ENCODE measurements around the gene C14orf180. TPM values are rescaled to one million over a fixed set of nuclear protein-coding genes. Genes with fewer than 3 reads are reported as not detected.
"Not testable (repeated sequence)": the region's sequence is repeated elsewhere in the genome, so short reads cannot be mapped to it uniquely, and the experiment has no call there.

C14orf180 gene
- total RNA-seq, 2 donors from 2014 or later: 19.4 TPM; not detected in 1

DNA sequence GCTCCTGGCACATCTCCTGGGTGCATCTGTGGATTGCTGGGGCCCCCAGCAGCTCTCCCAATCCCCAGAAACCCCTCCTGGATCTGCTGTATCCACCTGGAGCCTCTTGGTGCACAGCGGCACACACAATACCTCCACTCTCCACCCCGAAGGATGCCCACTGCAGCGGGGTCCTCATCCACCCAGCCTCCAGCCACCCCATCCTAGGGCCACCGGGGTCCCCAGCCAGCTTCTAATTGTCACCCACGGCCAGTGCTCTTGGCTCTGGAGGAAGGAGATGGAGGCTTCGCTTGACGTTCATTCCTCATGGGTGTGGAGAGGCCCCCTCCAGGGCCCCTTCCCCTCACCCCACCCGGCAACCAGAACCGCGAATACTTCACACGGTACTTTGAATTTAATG is 56.6 kb downstream of the C14orf180 start:
- intact Hi-C loops (cut with DNase I): loop anchor here (5.0 kb wide), 1 partner anchor 499 kb away; the partner anchor contains the start of gene KIF26A
- H3K36me3 ChIP-seq (replicated peaks in 1 of 2; ENCODE audit: insufficient read depth in 1 of 2, low read depth in 2 of 2): no peaks in the 10 kb centered on the region
- no peaks in the 10 kb centered on the region for H3K27me3 ChIP-seq
- H3K9me3 ChIP-seq: no peaks in the 10 kb centered on the region
- ATAC-seq (no peak), DNase-seq (no peak)
- peaks cover 12% of the 10 kb centered on the region for H3K4me1 ChIP-seq
- no peak overlapping the region for H3K4me3 ChIP-seq
- no peak for TF ChIP-seq POLR2A (IDR thresholded peaks at IDR 0.05)
- TF ChIP-seq, protein P1, sequence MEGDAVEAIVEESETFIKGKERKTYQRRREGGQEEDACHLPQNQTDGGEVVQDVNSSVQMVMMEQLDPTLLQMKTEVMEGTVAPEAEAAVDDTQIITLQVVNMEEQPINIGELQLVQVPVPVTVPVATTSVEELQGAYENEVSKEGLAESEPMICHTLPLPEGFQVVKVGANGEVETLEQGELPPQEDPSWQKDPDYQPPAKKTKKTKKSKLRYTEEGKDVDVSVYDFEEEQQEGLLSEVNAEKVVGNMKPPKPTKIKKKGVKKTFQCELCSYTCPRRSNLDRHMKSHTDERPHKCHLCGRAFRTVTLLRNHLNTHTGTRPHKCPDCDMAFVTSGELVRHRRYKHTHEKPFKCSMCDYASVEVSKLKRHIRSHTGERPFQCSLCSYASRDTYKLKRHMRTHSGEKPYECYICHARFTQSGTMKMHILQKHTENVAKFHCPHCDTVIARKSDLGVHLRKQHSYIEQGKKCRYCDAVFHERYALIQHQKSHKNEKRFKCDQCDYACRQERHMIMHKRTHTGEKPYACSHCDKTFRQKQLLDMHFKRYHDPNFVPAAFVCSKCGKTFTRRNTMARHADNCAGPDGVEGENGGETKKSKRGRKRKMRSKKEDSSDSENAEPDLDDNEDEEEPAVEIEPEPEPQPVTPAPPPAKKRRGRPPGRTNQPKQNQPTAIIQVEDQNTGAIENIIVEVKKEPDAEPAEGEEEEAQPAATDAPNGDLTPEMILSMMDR (IDR thresholded peaks at IDR 0.05): no peak
- no peak overlapping the region for H3K27ac ChIP-seq
- WGBS, 2 donors: 70 to 84% methylated on average over 11 of the region's 11 CpGs

- not testable (repeated sequence) for DNase-seq; H3K27ac ChIP-seq; ATAC-seq; H3K36me3 ChIP-seq (replicated peaks in 1 of 2; ENCODE audit: insufficient read depth in 1 of 2, low read depth in 2 of 2); H3K4me3 ChIP-seq; H3K27me3 ChIP-seq; H3K9me3 ChIP-seq
- 75 to 80% methylated on average over 24 to 39 of the region's 39 CpGs for WGBS, 2 donors
- intact Hi-C loops (cut with DNase I): loop anchor here (5.0 kb wide), 1 partner anchor 500 kb away; the partner anchor contains the start of gene KIF26A
- peaks cover 12% of the 10 kb centered on the region for H3K4me1 ChIP-seq
Observed at GRCh38 chr14:104636846-104637545, 57.4 kb downstream of the C14orf180 start.

GRCh38 chr14:104637546-104638003 is 58.0 kb downstream of the C14orf180 start:
- 52 to 54% methylated on average over 5 of the region's 5 CpGs for WGBS, 2 donors
- ATAC-seq (no peak), DNase-seq (no peak)
- H3K27ac ChIP-seq: no peak overlapping the region
- no peaks in the 10 kb centered on the region for H3K9me3 ChIP-seq
- intact Hi-C loops (cut with DNase I): loop anchor here (5.0 kb wide), 1 partner anchor 500 kb away; the partner anchor contains the start of gene KIF26A
- no peaks in the 10 kb centered on the region for H3K27me3 ChIP-seq
- no peaks in the 10 kb centered on the region for H3K36me3 ChIP-seq (replicated peaks in 1 of 2; ENCODE audit: insufficient read depth in 1 of 2, low read depth in 2 of 2)
- no peak for TF ChIP-seq POLR2A (IDR thresholded peaks at IDR 0.05)
- TF ChIP-seq, protein P1 (IDR thresholded peaks at IDR 0.05): no peak
- H3K4me1 ChIP-seq: peaks cover 12% of the 10 kb centered on the region
- no peak overlapping the region for H3K4me3 ChIP-seq

- DNase-seq: no peak
- H3K27ac ChIP-seq: no peak overlapping the region
- no peak overlapping the region for H3K4me3 ChIP-seq
- H3K9me3 ChIP-seq: no peaks in the 10 kb centered on the region
- TF ChIP-seq, protein P1 (IDR thresholded peaks at IDR 0.05): no peak
- no peak for TF ChIP-seq POLR2A (IDR thresholded peaks at IDR 0.05)
- intact Hi-C loops (cut with DNase I): loop anchor here (5.0 kb wide), 1 partner anchor 501 kb away; the partner anchor contains the start of gene KIF26A
- ATAC-seq: no peak
- H3K4me1 ChIP-seq: peaks cover 12% of the 10 kb centered on the region
- WGBS, 2 donors: 7 to 9% methylated on average over 12 of the region's 12 CpGs
- no peaks in the 10 kb centered on the region for H3K27me3 ChIP-seq
- H3K36me3 ChIP-seq (replicated peaks in 1 of 2; ENCODE audit: insufficient read depth in 1 of 2, low read depth in 2 of 2): no peaks in the 10 kb centered on the region
Observed at GRCh38 chr14:104638190-104638589, 58.6 kb downstream of the C14orf180 start.

- H3K27me3 ChIP-seq: no peaks in the 10 kb centered on the region
- TF ChIP-seq, protein P1 (IDR thresholded peaks at IDR 0.05): no peak
- TF ChIP-seq POLR2A (IDR thresholded peaks at IDR 0.05): no peak
- H3K4me1 ChIP-seq: peaks cover 12% of the 10 kb centered on the region
- no peaks in the 10 kb centered on the region for H3K9me3 ChIP-seq
- H3K4me3 ChIP-seq: no peak overlapping the region
- no peaks in the 10 kb centered on the region for H3K36me3 ChIP-seq (replicated peaks in 1 of 2; ENCODE audit: insufficient read depth in 1 of 2, low read depth in 2 of 2)
- H3K27ac ChIP-seq: no peak overlapping the region
- ATAC-seq: no peak
- no peak for DNase-seq
- 54% methylated on average over 7 to 10 of the region's 13 CpGs for WGBS, 2 donors
- intact Hi-C loops (cut with DNase I): loop anchor here (5.0 kb wide), 1 partner anchor 502 kb away; the partner anchor contains the start of gene KIF26A
Observed at GRCh38 chr14:104638927-104639450, 59.4 kb downstream of the C14orf180 start.
